ENCODE data around the gene ITGB7. TPM values are rescaled to one million over a fixed set of nuclear protein-coding genes. Genes with fewer than 3 reads are reported as not detected.

ITGB7 gene
- total RNA-seq, 1 donor: 17.0 TPM

GRCh38 chr12:53198486-53199110, 8.5 kb downstream of the ITGB7 start:
- no peak for DNase-seq (ENCODE audit: low read depth in 2 of 3, low spot score in 2 of 3)

- no peak for DNase-seq (ENCODE audit: low read depth in 2 of 3, low spot score in 2 of 3)
Measured at GRCh38 chr12:53197011-53197640, 9.9 kb downstream of the ITGB7 start.

GRCh38 chr12:53196486-53196885, 10.6 kb downstream of the ITGB7 start:
- DNase-seq (ENCODE audit: low read depth in 2 of 3, low spot score in 2 of 3): no peak

- no peak for DNase-seq (ENCODE audit: low read depth in 2 of 3, low spot score in 2 of 3)
Measured at GRCh38 chr12:53195516-53196420, 11.3 kb downstream of the ITGB7 start.

- no peak for DNase-seq (ENCODE audit: low read depth in 2 of 3, low spot score in 2 of 3)
Measured at GRCh38 chr12:53194973-53195372, 12.1 kb downstream of the ITGB7 start.

- no peak for DNase-seq (ENCODE audit: low read depth in 2 of 3, low spot score in 2 of 3)
Measured at GRCh38 chr12:53193985-53194716, 12.9 kb downstream of the ITGB7 start.

- no peak for DNase-seq (ENCODE audit: low read depth in 2 of 3, low spot score in 2 of 3)
Measured at GRCh38 chr12:53193040-53193439, 14.0 kb downstream of the ITGB7 start.

GRCh38 chr12:53192531-53193021, 14.5 kb downstream of the ITGB7 start:
- no peak for DNase-seq (ENCODE audit: low read depth in 2 of 3, low spot score in 2 of 3)

GRCh38 chr12:53191885-53192530, 15.0 kb downstream of the ITGB7 start:
- DNase-seq (ENCODE audit: low read depth in 2 of 3, low spot score in 2 of 3): no peak

GRCh38 chr12:53191096-53191884, 15.8 kb downstream of the ITGB7 start:
- no peak for DNase-seq (ENCODE audit: low read depth in 2 of 3, low spot score in 2 of 3)

GRCh38 chr12:53190108-53190729, 16.8 kb downstream of the ITGB7 start:
- DNase-seq (ENCODE audit: low read depth in 2 of 3, low spot score in 2 of 3): peak in 1 of 3 donors; percentile 42

- DNase-seq (ENCODE audit: low read depth in 2 of 3, low spot score in 2 of 3): no peak
Measured at GRCh38 chr12:53187145-53187899, 19.7 kb downstream of the ITGB7 start.

- DNase-seq (ENCODE audit: low read depth in 2 of 3, low spot score in 2 of 3): no peak
Measured at GRCh38 chr12:53186745-53187144, 20.3 kb downstream of the ITGB7 start.

GRCh38 chr12:53185582-53186153, 21.4 kb downstream of the ITGB7 start:
- DNase-seq (ENCODE audit: low read depth in 2 of 3, low spot score in 2 of 3): no peak

GRCh38 chr12:53184828-53185227, 22.2 kb downstream of the ITGB7 start:
- DNase-seq (ENCODE audit: low read depth in 2 of 3, low spot score in 2 of 3): no peak

GRCh38 chr12:53182903-53183302, 24.1 kb downstream of the ITGB7 start:
- no peak for DNase-seq (ENCODE audit: low read depth in 2 of 3, low spot score in 2 of 3)

GRCh38 chr12:53181935-53182334, 25.1 kb downstream of the ITGB7 start:
- no peak for DNase-seq (ENCODE audit: low read depth in 2 of 3, low spot score in 2 of 3)
